Astrocyte (in vitro differentiated cells and primary cell): ENCODE measurements around the gene SEC22C. TPM values are rescaled to one million over a fixed set of nuclear protein-coding genes. Genes with fewer than 3 reads are reported as not detected.

Source experiments
- DNase-seq: peaks from one replicate; pipeline ENCODE4 v3.0.0-alpha.2; 2010; ENCODE audit warnings: low read depth
- FAIRE-seq: peaks from 2 replicates; lab custom pipeline; 2011; peaks lifted over from hg19 to GRCh38; lab: Jason Lieb, UNC
- H2AFZ ChIP-seq: 2 replicates; pipeline ENCODE4 v1.6.0; 2012; ENCODE audit warnings: low read depth, low read length, inconsistent platforms
- H3K27ac ChIP-seq: 2 replicates; pipeline ENCODE4 v1.5.1; 2011; ENCODE audit warnings: low read depth, low read length, inconsistent platforms
- H3K27me3 ChIP-seq: 2 replicates; pipeline ENCODE4 v1.6.0; 2011; ENCODE audit warnings: low read length, inconsistent platforms; ENCODE audit not compliant: insufficient read depth
- H3K36me3 ChIP-seq: 2 replicates; pipeline ENCODE4 v1.5.1; 2011; ENCODE audit warnings: low read length, inconsistent platforms; ENCODE audit not compliant: insufficient read depth
- H3K4me1 ChIP-seq: 2 replicates; pipeline ENCODE4 v1.5.1; 2011; ENCODE audit warnings: low read length, inconsistent platforms; ENCODE audit not compliant: insufficient read depth
- H3K4me2 ChIP-seq: 2 replicates; pipeline ENCODE4 v1.6.0; 2012; ENCODE audit warnings: low read length, inconsistent platforms
- H3K4me3 ChIP-seq: 2 replicates; pipeline ENCODE4 v1.5.1; 2011; ENCODE audit warnings: low read depth, mild to moderate bottlenecking, low read length, inconsistent platforms; ENCODE audit not compliant: insufficient read depth
- H3K79me2 ChIP-seq: 2 replicates; pipeline ENCODE4 v1.6.0; 2012; ENCODE audit warnings: mild to moderate bottlenecking, low read length, inconsistent platforms; ENCODE audit not compliant: insufficient read depth
- H3K9ac ChIP-seq: 2 replicates; pipeline ENCODE4 v1.6.0; 2012; ENCODE audit warnings: mild to moderate bottlenecking, low read length, inconsistent platforms
- H3K9me3 ChIP-seq: 2 replicates; pipeline ENCODE4 v1.5.1; 2012; ENCODE audit warnings: low read depth, mild to moderate bottlenecking, low read length, inconsistent platforms; ENCODE audit not compliant: insufficient read depth
- H4K20me1 ChIP-seq: 2 replicates; pipeline ENCODE4 v1.6.0; 2012; ENCODE audit warnings: low read length, inconsistent platforms; ENCODE audit not compliant: insufficient read depth
- H3K27ac Mint-ChIP-seq: one replicate; pipeline ENCODE4 v1.8.0; 2021; ENCODE audit warnings: mild to moderate bottlenecking, mixed read lengths; ENCODE audit not compliant: unreplicated experiment
- H3K27me3 Mint-ChIP-seq: one replicate; pipeline ENCODE4 v1.8.0; 2021; ENCODE audit warnings: low read depth, mixed read lengths; ENCODE audit not compliant: unreplicated experiment
- H3K36me3 Mint-ChIP-seq: one replicate; pipeline ENCODE4 v1.8.0; 2021; ENCODE audit warnings: low read depth, mixed read lengths; ENCODE audit not compliant: unreplicated experiment
- H3K4me1 Mint-ChIP-seq: one replicate; pipeline ENCODE4 v1.8.0; 2021; ENCODE audit warnings: low read depth, mixed read lengths; ENCODE audit not compliant: unreplicated experiment
- H3K4me3 Mint-ChIP-seq: one replicate; pipeline ENCODE4 v1.8.0; 2021; ENCODE audit warnings: mild to moderate bottlenecking, moderate library complexity, mixed read lengths; ENCODE audit not compliant: unreplicated experiment
- H3K9me3 Mint-ChIP-seq: one replicate; pipeline ENCODE4 v1.8.0; 2021; ENCODE audit warnings: mild to moderate bottlenecking, mixed read lengths; ENCODE audit not compliant: unreplicated experiment
- CTCF ChIP-seq: IDR thresholded peaks from 2 replicates; pipeline ENCODE4 v1.5.1; 2011; ENCODE audit warnings: low read depth, mild to moderate bottlenecking, inconsistent platforms, low read length, moderate library complexity; ENCODE audit not compliant: insufficient read depth
- EZH2 ChIP-seq: IDR thresholded peaks from 2 replicates; pipeline ENCODE4 v1.6.1; 2012; ENCODE audit warnings: mild to moderate bottlenecking, low read length, inconsistent platforms; ENCODE audit not compliant: insufficient read depth
- total RNA-seq: library from RNA; stranded (reverse); gene quantifications from 2 replicates; pipeline ENCODE4 v1.2.1, GENCODE V29; 2021

Gene SEC22C
- total RNA-seq, 1 donor from 2014 or later, result 37.4 TPM

DNA sequence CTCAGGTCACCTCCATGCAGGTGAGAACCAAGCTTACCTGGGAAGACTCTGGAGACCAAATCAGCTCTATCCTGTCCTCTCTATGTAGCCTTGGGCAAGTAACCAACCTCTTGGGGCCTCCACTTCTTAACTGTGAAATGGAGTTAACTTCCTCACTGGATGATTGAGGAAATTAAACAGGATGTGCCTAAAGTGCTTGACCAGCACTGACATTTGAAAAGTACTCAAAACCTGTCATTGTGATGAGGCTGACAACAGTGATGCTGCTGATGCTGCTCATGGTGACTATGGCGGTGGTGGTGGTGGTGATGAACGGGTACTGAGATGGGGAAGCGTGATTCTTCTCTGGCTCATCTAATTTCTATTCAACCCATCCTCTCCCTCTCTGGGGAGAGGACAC, 57.0 kb downstream of the SEC22C start:
- Histone ChIP-seq H3K36me3 (no peaks in the 10 kb centered on the region), H2AFZ (no peak overlapping the region), H3K4me1 (no peaks in the 10 kb centered on the region), H4K20me1 (no peaks in the 10 kb centered on the region), H3K9me3 (no peaks in the 10 kb centered on the region), H3K79me2 (no peaks in the 10 kb centered on the region), H3K27me3 (no peaks in the 10 kb centered on the region), H3K9ac (no peak overlapping the region), H3K4me2 (no peak overlapping the region), H3K4me3 (no peak overlapping the region), H3K27ac (no peak overlapping the region)
- FAIRE-seq, result no peak
- H3K9me3 Mint-ChIP-seq, result no peaks in the 10 kb centered on the region
- H3K4me3 Mint-ChIP-seq, result no peak overlapping the region
- no peak for DNase-seq
- no peaks in the 10 kb centered on the region for H3K36me3 Mint-ChIP-seq
- H3K4me1 Mint-ChIP-seq, result peaks cover 4% of the 10 kb centered on the region
- no peak overlapping the region for H3K27ac Mint-ChIP-seq
- H3K27me3 Mint-ChIP-seq, result peaks cover 16% of the 10 kb centered on the region
- TF ChIP-seq EZH2 (no peak), CTCF (no peak)

DNA sequence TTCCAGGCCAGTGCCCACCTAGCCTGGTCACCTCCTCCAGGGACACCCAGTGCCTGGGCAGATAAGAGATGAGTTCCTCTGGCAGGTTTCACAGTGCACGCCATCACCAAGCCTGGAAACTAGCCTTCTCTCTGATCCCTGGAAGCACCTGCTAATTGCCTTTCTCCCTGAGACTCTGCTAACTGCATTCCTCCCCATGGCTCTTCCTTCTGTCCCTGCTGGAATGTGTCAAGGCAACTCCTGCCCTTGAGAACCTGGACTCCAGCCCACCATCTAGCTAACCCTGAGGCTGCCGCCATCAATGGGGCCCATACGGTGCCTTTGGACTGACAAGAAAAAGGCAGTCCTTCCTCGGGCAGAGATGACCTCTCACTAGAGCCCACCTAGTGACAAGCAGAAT, 60.9 kb downstream of the SEC22C start:
- no peak overlapping the region for H3K4me3 Mint-ChIP-seq
- no peaks in the 10 kb centered on the region for H3K4me1 Mint-ChIP-seq
- peaks cover 16% of the 10 kb centered on the region for H3K27me3 Mint-ChIP-seq
- Histone ChIP-seq H3K9ac (no peak overlapping the region), H3K27me3 (no peaks in the 10 kb centered on the region), H3K4me1 (no peaks in the 10 kb centered on the region), H3K79me2 (no peaks in the 10 kb centered on the region), H4K20me1 (no peaks in the 10 kb centered on the region), H3K36me3 (no peaks in the 10 kb centered on the region), H2AFZ (no peak overlapping the region), H3K4me2 (no peak overlapping the region), H3K4me3 (no peak overlapping the region), H3K9me3 (no peaks in the 10 kb centered on the region), H3K27ac (no peak overlapping the region)
- TF ChIP-seq CTCF (no peak), EZH2 (no peak)
- H3K9me3 Mint-ChIP-seq, result no peaks in the 10 kb centered on the region
- FAIRE-seq (no peak), DNase-seq (no peak)
- no peak overlapping the region for H3K27ac Mint-ChIP-seq
- H3K36me3 Mint-ChIP-seq, result no peaks in the 10 kb centered on the region

DNA sequence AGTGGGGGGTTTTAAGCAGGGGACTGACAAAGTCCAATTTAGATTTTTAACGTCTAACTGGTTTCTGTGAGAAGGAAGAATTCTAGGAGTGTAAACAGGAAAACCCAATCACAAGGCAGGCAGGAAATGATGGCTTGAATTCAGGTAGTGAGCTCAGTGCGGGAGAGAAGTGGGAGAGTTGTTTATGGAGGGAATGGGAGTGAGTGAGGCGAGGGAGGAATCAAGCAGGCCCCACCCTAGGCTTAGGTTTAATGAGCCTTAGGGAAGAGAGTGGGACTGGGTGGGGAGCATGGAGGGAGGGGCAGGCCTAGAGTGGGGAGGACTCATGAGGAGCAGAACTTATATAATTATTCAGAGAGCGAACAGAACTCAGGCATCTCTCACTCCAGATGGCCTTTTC, 61.4 kb downstream of the SEC22C start:
- FAIRE-seq, result no peak

More for the DNA sequence above, 61.4 kb downstream of the SEC22C start:
- Histone ChIP-seq H3K9me3 (no peaks in the 10 kb centered on the region), H2AFZ (no peak overlapping the region), H3K27ac (no peak overlapping the region), H3K4me2 (no peak overlapping the region), H3K79me2 (no peaks in the 10 kb centered on the region), H3K4me1 (no peaks in the 10 kb centered on the region), H3K9ac (no peak overlapping the region), H4K20me1 (no peaks in the 10 kb centered on the region), H3K27me3 (no peaks in the 10 kb centered on the region), H3K4me3 (no peak overlapping the region), H3K36me3 (no peaks in the 10 kb centered on the region)
- Mint-ChIP-seq H3K27me3 (peaks cover 16% of the 10 kb centered on the region), H3K4me3 (no peak overlapping the region), H3K36me3 (no peaks in the 10 kb centered on the region), H3K4me1 (no peaks in the 10 kb centered on the region), H3K27ac (no peak overlapping the region), H3K9me3 (no peaks in the 10 kb centered on the region)
- no peak for TF ChIP-seq CTCF
- TF ChIP-seq EZH2, result no peak
- DNase-seq, result no peak
